ENCODE measurements around the gene FRK.

- TF ChIP-seq EZH2phosphoT487 (IDR thresholded peaks at IDR 0.05; ENCODE audit: borderline replicate concordance, low read depth, low read length) (no peak), CTCF (conservative IDR thresholded peaks at IDR 0.05; ENCODE audit: low read length) (no peak)
Measured at GRCh38 chr6:116019428-116019827, 41.3 kb downstream of the FRK start.

All from OCI-LY7 (cell line).